ENCODE measurements around the gene FADS3. TPM values are rescaled to one million over a fixed set of nuclear protein-coding genes. Genes with fewer than 3 reads are reported as not detected.
A peak's percentile ranks its signal among the peaks of the same experiment; 100 is the strongest.

Gene FADS3
- total RNA-seq, 2 experiments from 2014 or later, result 10.3 to 13.9 TPM

DNA sequence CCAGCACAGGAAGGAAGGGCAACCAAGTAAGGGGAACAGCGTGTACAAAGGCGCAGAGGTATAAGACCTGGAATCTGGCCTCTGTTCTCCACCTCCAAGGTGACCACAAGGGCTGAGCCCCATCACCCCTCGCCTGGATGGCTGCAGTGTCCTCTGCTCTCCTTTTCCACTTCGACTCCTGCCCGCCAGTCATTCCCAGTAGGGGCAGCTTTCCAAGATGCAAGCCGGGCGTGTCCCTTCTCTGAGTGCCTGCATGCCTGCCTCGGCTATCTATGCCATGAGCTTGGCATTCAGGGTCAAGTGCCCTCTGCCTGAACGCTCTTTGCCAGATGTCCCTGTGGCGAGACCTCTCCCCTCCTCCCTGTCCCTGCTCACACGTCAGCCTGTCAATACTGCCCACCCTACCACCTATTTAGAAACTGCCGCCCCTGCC, 17.0 kb downstream of the FADS3 start:
- no peak for DNase-seq
- H3K36me3 Mint-ChIP-seq (ENCODE audit: low read depth), result no peaks in the 10 kb centered on the region
- TF ChIP-seq, protein P1, sequence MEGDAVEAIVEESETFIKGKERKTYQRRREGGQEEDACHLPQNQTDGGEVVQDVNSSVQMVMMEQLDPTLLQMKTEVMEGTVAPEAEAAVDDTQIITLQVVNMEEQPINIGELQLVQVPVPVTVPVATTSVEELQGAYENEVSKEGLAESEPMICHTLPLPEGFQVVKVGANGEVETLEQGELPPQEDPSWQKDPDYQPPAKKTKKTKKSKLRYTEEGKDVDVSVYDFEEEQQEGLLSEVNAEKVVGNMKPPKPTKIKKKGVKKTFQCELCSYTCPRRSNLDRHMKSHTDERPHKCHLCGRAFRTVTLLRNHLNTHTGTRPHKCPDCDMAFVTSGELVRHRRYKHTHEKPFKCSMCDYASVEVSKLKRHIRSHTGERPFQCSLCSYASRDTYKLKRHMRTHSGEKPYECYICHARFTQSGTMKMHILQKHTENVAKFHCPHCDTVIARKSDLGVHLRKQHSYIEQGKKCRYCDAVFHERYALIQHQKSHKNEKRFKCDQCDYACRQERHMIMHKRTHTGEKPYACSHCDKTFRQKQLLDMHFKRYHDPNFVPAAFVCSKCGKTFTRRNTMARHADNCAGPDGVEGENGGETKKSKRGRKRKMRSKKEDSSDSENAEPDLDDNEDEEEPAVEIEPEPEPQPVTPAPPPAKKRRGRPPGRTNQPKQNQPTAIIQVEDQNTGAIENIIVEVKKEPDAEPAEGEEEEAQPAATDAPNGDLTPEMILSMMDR (IDR thresholded peaks at IDR 0.05), result no peak
- H3K4me1 Mint-ChIP-seq (ENCODE audit: low read depth), result peaks cover 2% of the 10 kb centered on the region
- no peaks in the 10 kb centered on the region for H3K9me3 Mint-ChIP-seq
- H3K4me3 Mint-ChIP-seq, result no peak overlapping the region
- no peaks in the 10 kb centered on the region for H3K27me3 Mint-ChIP-seq
- intact Hi-C loops (cut with micrococcal nuclease), result no loop called here
- H3K27ac Mint-ChIP-seq, result no peak overlapping the region
- ChIA-PET CTCF (interaction anchor here (1.0 to 4.3 kb wide), 5 partner anchors 14 to 234 kb away, joined by 3 to 37 read pairs (median 9); no protein-coding TSS in a partner anchor), POLR2A (interaction anchor here (0.6 kb wide), 1 partner anchor 602 kb away, joined by 3 read pairs; no protein-coding TSS in a partner anchor)
- no peak for ATAC-seq

DNA sequence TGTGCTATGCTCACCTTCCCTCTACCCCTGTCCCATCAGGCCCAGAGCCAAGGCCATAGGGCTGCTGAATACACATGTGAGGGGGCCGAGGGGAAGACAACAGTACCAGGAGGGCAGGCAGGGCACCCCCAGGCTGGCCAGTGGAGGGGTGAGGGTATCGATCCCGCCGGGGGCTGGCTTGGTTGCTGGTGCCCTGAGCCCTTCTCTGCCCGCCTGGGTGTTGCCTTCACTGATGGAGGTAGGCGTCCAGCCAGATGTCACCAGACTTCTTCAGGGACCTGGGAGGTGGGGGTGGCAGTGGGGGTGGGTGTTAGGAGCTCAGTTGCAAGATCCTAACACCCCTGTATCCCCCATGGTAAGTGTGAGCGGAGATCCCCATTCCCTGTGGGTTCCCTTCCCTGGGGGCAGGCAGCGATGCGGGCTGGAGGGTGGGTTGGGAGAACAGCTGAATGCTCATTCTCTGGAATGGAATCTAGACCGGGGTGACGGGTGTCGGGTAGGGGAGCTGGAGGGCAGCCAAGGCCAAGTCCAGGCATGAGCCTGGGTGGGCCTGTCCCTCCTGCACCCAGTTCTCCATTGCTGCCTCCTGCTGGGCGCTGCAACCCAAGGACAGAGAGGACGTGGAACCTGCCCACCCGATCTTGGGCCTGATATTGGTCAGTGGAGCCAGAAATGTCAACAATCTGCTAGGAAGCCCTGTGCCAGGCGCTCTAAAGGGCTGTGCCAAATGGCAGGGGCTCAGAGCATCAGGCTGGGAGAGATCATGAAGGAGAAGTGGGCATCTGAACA, 17.6 kb downstream of the FADS3 start:
- intact Hi-C loops (cut with micrococcal nuclease), result no loop called here
- H3K36me3 Mint-ChIP-seq (ENCODE audit: low read depth), result no peaks in the 10 kb centered on the region
- peaks cover 2% of the 10 kb centered on the region for H3K4me1 Mint-ChIP-seq (ENCODE audit: low read depth)
- ChIA-PET POLR2A (interaction anchor here (0.6 kb wide), 1 partner anchor 602 kb away, joined by 3 read pairs; no protein-coding TSS in a partner anchor), CTCF (interaction anchor here (1.0 to 4.3 kb wide), 4 partner anchors 25 to 235 kb away, joined by 3 to 37 read pairs (median 6); no protein-coding TSS in a partner anchor)
- no peaks in the 10 kb centered on the region for H3K27me3 Mint-ChIP-seq
- DNase-seq (no peak), ATAC-seq (no peak)
- TF ChIP-seq, protein P1 (IDR thresholded peaks at IDR 0.05), result no peak
- H3K9me3 Mint-ChIP-seq, result no peaks in the 10 kb centered on the region
- no peak overlapping the region for H3K27ac Mint-ChIP-seq
- no peak overlapping the region for H3K4me3 Mint-ChIP-seq

DNA sequence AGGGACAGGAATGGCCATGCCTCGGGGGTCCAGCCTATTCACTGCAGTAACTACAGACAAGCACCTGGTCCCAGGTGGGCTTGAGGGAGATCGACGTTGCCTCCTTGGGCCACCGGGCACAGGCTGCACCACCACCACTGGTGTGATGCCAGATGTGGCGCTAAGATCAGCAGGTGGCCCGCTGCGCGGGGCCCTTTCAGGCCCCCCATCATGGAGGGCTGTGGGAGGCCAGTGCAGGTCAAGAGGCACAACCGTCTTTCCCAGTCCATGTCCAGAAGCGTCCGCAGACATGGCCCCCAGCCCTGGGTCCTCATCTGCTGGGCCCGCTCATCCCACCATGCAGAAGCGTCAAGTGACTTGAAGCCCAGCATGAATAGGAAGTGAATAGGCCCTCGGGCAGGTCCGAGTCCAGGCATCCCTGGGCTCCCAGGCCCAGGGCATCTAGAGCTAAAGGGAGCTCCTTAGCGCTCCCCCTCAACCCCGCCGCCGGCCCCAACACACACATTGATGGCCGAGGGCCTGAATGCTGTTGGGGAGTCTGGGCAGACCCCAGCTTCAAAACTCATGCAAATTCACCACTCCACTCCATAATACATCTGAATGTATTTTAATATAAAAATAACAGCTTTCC, 18.3 kb downstream of the FADS3 start:
- H3K9me3 Mint-ChIP-seq, result no peaks in the 10 kb centered on the region
- no peak overlapping the region for H3K4me3 Mint-ChIP-seq
- DNase-seq (no peak), ATAC-seq (no peak)
- TF ChIP-seq, protein P1 (IDR thresholded peaks at IDR 0.05), result no peak
- ChIA-PET POLR2A (no interaction called here), CTCF (interaction anchor here (1.0 to 4.6 kb wide), 4 partner anchors 25 to 236 kb away, joined by 3 to 51 read pairs (median 20); no protein-coding TSS in a partner anchor)
- H3K27ac Mint-ChIP-seq, result no peak overlapping the region
- peaks cover 2% of the 10 kb centered on the region for H3K4me1 Mint-ChIP-seq (ENCODE audit: low read depth)
- H3K36me3 Mint-ChIP-seq (ENCODE audit: low read depth), result no peaks in the 10 kb centered on the region
- H3K27me3 Mint-ChIP-seq, result no peaks in the 10 kb centered on the region
- intact Hi-C loops (cut with micrococcal nuclease), result no loop called here

DNA sequence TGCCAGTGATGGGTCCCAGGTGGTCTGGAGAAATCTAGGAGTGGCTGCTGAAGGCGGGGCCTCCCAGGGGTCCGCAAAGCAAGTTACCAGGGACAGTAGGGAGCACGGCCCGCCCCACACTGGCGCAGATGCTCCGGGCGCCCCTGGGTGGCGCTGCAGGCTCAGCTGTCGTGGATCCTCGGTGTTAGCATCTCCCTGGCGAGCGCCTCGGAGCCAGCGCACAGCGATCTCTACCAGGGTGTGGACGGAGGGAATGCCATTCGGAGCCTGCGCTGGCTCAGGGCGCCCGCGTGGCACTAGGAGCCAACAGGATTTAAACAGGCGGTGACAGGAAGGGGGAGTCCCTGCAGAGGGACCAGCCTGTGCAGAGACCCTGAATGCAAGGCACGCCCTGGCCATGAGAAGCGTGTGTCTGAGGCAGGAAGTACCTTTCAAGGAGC, 20.2 kb downstream of the FADS3 start:
- Mint-ChIP-seq H3K27me3 (no peaks in the 10 kb centered on the region), H3K4me1 (ENCODE audit: low read depth) (peaks cover 2% of the 10 kb centered on the region), H3K9me3 (no peaks in the 10 kb centered on the region), H3K36me3 (ENCODE audit: low read depth) (no peaks in the 10 kb centered on the region), H3K27ac (no peak overlapping the region), H3K4me3 (peak overlapping the region; percentile 48)
- ATAC-seq, result peak; percentile 97
- intact Hi-C loops (cut with micrococcal nuclease), result no loop called here
- ChIA-PET CTCF (interaction anchor here (0.7 to 4.6 kb wide), 20 partner anchors 9 to 342 kb away, joined by 3 to 51 read pairs (median 4); partner anchors contain the start of genes BEST1 and FADS3), POLR2A (interaction anchor here (0.8 to 1.5 kb wide), 4 partner anchors 20 to 261 kb away, joined by 3 to 5 read pairs (median 4); partner anchors contain the start of gene FADS3)
- TF ChIP-seq, protein P1 (IDR thresholded peaks at IDR 0.05), result peak; percentile 95
- DNase-seq, result peak; percentile 80

Data from activated CD8-positive, alpha-beta T cell treated with anti-CD3 and anti-CD28 coated beads for 36 hours (primary cell).